HPDE6-E6E7 (cell line): ENCODE results near the gene DRC1.

Experiments
- DNase-seq: peaks from one replicate; pipeline ENCODE4 v3.0.0; 2011; ENCODE audit warnings: missing footprints; ENCODE audit errors: extremely low spot score

DRC1 gene

DNA sequence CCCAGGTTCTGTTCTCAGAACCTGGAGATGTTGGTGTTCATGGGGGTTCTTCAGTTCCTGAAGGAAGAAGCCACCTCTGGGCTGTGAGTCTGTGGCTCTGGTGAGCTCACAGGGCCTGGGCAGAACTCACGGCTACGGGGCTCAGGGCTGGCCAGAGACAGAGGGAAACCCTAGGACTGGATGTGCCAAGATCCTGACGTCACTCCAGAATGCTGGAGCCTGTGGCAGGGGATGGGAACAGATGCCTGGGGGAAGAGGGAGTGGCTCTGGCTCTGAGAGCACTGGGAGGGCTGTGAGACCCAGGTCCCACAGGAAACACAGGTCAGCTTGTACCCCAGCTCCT is 76.2 kb downstream of the DRC1 start, which contains the start of gene OTOF:
Gene OTOF, minus strand, starts transcription at position 214 of the 343 bp plus-strand sequence.
- no peak for DNase-seq

DNA sequence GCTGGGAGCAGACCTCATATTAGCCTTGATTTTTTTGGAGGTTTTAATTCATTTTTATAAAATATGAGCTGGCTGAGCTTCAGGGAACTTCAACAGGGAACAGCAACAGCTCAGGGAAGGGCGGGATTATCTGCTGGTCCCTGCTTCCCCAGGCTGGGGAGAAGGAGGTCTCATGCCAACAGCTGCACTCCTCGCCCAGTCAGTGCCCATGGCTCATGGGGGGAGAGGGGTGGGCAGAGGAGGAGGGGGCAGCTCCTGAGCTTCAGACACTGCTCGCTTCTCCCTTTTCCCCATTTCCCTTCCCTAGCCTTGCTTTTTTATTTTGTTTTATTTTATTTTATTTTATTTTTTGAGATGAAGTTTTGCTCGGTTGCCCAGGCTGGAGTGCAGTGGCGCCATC is 76.6 kb downstream of the DRC1 start:
- DNase-seq: no peak

DNA sequence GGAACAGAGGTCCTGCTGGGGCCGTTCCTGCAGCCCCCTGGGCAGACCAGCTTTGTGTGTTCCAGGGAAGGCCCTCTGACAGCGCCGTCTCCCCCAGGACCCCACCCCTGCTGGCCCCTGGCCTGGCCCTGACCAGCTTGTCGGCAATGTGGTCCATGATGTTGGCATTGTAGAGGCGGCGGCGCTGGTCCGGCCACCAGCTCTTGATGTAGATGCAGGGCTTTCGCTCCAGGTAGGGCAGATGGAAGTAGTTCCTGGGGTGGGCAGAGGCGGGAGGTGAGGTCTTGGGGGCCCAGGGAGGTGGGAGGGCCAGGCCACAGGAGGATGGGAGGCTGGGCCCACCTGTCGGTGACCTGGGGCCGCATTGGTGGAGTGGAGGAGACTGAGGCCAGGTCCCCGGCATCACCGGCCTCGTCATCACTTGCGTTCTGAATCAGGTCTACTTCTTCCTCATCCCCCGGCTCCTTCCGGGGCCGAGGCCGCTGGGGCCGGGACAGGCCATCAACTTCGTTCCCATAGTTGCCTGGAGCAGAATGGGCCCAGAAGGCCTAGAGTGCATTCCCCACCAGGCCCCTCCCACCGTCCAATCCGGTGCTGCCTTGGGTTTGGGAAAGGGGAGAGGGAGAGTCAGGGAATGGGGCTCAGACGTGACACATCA is 77.5 kb downstream of the DRC1 start:
- DNase-seq: no peak

DNA sequence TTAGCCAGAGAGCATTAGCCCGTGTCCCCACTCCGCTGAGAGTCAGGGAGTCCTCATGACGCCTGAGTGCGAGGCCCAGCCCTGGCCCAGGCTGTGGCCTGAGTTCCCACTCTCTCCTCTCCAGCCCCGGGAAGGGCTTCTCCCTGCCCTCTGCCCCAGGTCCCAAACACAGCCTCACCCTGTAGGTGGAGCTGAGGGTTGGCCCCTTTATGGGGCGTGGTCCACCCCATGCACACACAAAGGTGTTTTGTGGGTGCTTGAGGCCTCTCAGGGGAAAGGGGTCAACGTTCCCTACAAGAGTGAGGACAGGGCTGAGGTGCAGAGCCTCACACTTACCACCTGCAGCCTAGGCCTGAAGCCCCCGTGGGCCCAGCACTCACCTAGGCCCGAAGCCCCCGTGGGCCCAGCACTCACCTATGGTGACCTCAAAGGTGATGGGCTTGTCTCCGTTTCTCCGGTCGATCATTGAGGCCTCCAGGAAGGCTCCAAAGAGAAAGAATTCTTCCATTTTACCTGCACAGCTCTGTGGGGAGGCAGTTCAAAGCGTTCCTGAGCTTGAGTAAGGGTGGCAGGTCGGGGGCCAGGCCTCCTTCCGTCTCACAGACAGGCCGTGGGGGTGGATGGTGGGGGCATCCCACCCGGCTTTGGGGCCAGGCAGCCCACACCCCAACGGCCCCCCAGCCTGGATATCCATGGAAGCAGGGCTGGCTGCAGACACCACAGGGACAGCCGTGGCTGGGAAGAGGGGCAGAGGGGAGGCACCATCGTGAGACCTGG is 78.3 kb downstream of the DRC1 start:
- no peak for DNase-seq

DNA sequence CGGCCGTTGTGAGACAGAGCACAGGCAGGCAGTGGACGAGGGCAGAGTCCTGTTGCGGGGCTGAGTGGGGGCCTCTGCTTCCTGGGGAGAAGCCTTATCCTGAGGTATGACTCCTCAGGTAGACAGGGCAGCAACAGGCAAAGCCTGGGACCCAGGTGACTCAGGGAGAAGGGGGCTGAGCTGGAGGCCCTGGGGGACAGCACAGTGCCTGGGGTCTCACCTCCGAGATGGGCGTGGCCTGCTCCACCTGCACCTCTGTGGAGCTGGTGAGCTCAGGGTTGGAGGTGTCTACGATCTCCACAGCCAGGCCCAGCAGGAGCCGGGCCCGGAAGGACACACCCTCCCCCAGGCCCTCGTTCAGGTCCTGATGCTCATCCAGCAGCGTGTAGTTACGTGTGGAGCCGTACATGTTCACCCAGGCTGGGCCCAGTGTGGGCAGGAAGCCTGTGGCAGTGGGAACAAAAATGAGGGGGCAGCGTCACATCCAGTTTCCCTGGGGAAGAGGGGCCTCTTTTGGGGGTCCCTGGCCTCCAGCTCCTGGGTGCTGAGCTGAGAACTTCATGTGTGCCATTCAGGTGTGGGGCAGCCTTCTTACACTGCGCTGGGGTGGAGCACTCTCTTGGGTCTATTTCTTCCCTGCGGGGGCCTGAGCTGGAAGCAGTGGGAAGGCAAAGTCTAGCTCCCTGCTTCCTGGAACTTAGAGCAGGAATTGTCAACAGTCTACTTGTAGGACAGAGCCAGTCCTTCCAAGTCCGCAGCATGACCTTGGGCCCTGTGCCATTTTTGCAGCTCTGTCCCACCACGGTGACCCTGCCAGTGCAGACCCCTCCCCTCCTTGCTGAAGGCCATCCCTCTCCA is 79.1 kb downstream of the DRC1 start:
- no peak for DNase-seq

DNA sequence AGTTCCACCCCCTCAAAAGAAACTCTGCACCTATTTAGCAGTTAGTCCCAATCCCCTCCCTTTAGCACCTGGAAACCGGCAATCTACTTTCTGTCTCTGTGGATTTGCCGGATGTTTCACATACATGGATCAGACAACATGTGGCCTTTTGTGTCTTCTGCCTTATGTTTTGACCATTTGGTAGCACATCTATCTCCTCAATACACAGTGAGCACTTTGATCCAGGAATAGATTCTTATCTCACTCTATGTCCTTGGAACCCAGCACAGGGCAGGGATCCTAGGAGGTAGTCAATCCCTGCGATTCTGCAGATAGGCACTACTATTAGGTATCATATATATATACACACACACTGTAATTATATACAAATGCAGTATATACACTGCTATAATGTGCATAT is 80.0 kb downstream of the DRC1 start:
- DNase-seq: no peak

DNA sequence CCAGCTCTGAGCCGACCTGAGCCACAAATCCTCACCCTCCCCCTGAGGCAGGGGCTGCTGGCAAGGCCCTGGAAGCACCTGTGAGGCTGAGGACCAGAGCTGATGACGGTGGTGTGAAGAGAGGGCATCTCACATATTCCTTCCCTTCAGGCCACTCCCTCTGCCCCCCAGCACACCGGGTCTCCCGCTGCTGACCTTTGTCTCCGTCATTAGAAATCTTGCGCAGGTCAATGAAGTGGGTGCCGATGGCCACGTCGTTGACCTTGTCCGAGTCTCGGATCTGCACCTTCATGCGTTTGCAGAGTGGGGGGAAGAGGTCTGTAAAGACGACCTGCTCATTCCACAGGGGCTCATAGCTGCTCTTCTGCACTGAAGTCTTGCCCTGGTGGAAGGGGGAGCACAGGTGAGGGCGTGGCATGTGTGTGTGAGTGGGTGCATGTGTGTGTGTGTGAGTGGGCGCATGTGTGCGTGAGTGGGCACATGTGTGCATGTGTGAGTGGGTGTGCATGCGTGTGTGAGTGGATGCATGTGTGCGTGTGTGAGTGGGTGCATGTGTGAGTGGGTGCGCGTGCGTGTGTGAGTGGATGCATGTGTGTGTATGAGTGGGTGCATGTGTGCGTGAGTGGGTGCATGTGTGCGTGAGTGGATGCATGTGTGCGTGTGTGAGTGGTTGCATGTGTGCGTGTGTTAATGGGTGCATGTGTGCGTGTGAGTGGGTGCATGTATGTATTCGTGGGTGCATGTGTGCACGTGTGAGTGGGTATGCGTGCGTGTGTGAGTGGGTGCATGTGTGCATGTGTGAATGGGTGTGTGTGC is 80.7 kb downstream of the DRC1 start:
- no peak for DNase-seq

DNA sequence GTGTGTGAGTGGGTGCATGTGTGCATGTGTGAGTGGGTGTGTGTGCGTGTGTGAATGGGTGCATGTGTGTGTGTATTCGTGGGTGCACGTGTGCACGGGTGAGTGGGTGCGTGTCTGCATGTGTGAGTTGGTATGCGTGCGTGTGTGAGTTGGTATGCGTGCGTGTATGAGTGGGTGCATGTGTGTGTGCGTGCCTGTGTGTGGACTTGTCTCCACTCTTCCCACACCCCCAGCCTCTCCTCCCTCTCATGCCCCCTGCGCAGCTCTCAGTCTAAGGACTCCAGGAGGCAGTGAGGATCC is 81.3 kb downstream of the DRC1 start:
- DNase-seq: no peak

DNA sequence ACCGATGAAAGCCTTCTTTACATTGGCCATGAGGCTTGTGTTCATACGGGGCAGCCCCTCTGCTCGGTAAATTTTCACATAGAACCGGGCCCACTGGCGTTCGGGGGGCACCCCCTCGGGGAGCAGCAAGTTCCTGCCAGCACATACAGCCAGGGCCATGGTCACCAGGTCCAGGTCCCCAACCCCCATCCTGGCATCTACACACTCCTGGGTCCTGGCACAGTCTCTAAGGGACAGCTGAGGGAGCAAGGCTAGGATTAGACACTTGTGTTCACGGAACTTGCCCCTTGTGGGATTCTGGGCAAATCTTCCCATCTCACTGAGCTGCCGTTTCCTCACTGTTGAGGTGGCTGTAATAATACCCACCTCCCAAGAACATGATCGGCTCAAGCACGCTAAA is 81.8 kb downstream of the DRC1 start:
- DNase-seq: no peak

DNA sequence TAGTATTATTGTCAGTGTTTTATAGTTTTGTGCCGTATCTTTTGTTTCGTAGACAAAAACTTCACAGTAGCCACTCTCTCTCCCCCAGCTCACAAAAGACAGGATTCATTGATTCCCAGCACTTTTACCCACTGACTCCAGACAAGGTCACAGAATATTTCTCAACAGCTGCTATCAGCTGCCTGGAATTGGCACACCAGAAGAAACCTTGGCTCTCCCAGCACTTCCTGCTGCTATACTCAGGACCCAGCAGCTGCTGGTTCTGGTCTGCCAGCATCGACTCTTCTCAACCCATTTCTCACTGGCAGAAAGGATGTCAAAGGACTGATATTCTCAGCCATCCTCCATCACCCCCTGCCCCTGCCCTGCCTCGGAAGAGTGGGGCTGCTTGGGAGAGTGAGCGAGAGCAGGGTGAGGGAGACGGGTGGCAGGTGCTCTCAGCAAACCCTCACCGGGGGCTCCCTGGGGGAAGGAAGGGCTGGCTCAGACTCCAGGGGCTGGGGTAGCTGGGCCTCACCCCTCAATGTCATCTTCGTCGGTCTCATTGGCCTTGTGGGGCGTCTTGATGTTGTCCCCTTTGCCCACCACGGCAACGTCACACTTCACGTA is 82.3 kb downstream of the DRC1 start:
- no peak for DNase-seq

DNA sequence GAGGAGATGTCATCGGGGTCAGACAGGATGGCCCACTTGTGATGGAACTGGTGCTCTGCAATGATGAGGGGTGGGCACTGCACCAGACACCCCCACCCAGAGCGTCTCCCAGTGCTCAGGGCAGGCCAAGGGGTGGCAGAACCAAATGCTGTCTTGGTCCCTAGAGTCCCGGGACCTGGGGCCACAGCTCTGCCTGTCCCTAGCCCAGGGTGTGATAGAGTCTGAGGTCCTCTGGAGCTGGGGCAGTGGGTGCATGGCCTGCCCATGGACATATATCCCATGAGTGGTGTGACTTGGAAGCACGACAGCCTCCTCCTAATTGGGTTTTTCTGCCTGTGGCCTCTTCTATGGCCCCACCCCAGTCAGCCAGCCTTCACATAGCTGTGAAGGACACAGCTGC is 82.9 kb downstream of the DRC1 start:
- DNase-seq: no peak

DNA sequence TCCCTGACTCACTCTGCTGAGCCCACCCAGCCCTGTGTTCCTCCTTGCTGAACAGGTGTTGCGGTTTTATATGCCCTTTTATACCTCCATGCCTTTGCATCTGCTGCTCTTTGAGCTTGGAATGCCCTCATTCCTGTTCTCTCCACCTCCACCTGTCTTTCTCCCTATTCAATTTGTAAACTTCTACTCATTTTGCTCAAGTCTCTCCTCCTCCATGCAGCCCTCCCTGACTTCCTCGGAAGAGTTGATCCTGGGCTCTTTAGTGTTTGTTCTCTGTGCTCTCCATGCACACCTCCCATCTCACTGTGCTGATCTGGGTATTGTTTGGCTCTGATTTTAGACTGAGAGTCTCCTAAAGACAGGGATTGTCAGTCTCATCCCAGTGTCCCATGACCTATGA is 83.4 kb downstream of the DRC1 start:
- DNase-seq: no peak

DNA sequence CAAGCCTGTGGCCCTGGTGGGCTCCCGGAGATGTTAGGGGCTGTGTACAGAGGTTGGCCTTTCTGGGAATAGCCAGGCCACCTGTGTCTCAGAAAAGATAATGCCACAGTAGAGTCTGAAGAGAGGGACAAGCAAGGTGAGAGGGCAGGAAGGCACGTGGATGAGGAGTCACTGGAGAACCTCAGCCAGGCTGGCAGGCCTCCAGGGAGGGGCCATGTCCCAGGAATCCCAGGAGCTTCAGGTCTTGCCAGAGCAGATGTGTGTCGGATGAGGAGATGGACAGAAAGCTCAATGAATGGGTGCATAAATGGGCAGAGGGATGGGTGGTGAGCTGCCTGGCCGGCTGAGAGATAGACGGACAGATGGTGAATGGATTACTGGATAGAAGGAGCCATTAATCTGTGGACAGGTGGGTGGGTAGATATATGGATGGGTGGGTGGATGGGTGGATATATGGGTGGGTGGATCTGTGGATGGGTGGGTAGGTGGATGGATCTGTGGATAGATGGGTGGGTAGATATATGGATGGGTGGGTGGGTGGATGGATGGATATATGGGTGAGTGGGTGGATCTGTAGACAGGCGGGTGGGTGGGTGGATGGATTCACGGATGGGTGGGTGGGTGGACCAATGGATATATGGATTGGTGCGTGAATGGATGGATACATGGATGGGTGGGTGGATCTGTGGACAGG is 84.2 kb downstream of the DRC1 start:
- DNase-seq: no peak

DNA sequence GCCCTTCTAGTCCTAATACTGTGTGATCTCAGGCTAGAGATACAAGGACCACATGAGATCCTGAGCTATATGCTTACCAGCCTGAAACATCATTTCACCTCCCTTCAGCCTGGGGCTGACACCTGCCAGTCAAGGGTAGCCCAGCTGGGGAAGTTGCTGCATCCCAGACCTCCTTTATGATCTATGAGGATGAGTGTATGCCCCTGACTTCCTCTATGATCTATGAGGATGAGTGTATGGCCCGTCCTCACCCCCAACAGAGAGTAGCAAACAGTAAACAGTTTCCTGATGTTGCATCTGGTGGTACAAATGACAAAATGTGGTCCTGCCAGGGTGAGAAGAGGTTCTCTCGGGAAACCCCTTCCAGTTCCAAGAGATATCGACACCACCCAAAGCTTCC is 85.1 kb downstream of the DRC1 start:
- DNase-seq: no peak

DNA sequence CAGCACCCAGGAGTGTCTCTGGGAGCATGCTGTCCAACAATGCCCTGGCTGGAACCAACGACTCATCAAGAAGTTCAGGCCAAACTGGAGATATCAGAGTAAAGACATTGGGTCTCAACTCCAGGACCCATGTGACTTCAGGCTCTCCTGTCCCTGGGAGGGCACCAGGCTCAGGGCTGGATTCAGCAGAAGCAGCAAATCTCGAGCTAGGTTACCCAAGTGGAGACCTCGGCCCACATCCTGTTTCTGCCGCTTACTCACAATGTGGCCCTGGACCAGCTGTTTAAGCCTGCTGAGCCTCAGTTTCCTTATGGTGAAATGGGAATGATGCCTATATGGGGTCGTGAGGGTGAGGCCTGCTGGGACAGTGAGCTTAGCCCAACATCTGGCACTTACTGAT is 85.5 kb downstream of the DRC1 start:
- no peak for DNase-seq

DNA sequence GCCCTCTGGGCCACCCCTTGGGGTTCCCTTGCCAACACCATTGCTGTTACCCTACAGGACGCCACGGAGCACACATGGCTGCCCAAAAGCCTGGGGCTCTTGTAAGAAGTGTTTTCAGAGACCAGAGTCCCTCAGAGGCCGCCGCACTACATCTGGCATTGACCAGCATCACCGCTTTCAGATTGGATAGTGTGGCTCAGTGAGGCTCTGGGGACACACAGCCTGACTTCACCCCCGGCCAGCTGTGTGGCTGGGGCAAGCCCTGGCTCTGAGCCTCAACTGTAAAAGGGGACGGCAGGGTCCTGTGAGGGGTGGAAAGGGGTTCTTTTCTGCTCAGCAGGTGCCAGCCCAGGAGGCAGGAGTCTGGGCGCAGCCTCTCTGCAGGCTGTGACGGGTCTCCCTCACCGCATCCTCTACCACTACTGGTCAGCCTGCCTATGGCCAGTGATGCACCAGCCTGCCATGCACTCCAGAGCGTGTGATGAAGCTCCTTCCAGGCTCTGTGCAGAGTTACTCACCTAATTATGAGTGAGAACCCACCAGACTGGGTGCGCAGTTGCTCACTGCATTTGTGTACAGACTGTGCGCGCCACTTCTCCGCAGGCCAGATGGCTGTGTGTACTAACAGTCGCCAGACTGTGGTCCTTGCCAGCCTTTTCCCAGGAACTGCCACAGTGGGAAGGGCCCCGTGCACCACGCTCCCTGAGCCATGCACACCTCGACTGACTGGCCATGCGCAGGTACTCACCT is 86.9 kb downstream of the DRC1 start:
- DNase-seq: no peak

DNA sequence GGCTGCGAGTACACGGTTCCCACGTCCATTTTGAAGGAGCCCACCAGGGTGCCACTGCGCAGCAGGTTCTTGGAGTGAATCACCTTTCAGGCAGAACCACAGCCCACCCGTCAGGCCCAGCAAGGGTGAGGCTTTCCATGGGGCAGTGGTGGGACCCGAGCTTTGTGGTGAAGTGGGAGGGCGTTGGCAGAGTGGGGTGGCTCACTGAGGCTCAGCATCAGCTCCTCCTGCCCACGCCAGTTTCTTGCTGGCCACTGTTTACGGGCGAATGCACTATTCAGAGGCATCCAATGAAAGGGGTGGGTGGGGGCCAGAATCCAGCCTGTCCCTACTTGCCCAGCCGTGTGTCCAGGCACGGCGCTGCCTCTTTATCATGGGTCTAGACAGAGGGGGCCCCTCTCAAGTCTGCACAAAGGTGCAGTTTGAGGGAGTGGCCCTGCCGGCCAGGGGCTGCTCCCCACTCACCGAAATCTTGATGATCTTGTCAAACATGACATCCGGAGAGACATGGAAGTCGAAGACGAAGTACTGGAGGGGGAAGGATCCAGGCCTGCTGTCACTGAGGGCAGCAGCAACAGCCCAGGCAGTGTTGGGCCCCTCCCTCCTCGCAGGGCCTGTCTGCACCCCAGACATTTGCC is 87.6 kb downstream of the DRC1 start:
- DNase-seq: no peak

DNA sequence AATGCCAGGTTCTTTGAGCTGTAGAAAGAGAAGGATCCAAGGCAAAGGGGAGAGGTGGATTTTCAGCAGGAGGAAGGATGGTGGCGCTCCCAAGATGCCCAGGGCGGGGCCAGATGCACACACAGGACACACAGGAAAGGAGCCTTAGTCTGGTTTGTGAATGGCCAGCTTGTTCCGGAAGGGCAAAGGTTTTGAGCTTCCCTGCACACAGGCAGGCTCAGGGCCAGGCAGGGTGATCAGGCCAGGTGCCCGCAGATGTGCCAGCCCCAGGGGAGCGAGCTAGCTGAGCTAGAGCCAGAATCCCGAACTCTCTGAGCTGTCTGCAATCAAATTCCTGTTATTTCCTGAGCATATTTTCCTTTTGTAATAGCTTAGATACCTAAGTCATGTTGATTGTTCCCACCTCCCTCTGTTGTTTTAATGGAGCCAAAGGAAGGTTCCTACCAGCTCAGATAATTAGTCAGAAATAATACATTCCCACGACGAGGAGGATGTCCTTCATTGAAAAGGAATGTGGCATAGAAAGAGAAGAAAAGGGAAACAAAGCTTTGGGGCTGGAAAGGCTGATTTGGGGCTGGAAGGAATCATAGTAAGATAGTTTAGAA is 89.9 kb downstream of the DRC1 start:
- DNase-seq: no peak

DNA sequence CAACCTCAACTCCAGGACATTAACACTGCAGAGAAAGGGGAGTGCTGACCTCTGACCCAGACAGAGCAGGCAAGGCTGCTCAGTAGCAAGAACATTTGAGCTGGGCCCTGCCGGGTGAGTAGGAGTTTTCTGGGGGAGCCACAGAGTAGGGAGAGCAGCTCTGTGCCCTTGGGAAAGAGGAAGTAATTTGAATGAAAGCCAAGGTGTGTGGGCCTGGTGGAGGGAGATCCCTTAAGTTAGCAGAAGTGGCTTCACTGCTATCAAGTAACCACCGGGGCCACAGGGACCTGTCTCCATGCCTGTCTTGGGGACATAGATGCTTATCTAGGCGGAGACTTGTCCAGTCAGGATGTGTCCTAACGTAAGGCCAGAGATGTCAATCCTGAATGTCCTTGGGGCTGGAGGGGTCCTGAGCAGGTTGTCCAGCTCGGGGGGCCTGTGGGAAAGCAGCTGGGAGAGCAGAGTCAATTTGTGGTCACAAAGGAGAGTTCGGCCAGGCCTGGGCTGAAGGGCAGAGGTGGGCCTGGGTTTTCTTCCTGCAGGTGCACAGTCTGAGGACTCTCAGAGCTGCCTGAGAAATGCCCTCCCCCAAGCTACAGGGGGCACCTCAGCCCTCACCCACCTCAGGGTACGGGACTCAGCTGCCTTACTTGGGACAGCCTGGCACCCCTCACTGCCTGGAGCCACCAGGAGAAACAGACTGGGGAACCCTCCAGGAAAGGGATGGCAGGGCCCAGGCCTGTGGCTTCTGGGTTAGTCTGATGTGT is 91.2 kb downstream of the DRC1 start:
- no peak for DNase-seq
